ENCODE data around the gene MTHFSD. TPM values are rescaled to one million over a fixed set of nuclear protein-coding genes. Genes with fewer than 3 reads are reported as not detected.

MTHFSD gene
- polyA plus RNA-seq, 1 of the 3 experiments (the other 2 are of a cell fraction), result 15.6 TPM

DNA sequence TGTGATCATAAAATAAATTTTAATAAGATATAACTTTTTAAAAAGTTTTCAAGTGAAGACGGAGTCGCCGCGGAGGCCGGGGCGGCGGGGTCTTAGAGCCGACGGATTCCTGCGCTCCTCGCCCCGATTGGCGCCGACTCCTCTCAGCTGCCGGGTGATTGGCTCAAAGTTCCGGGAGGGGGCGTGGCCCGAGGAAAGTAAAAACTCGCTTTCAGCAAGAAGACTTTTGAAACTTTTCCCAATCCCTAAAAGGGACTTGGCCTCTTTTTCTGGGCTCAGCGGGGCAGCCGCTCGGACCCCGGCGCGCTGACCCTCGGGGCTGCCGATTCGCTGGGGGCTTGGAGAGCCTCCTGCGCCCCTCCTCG is 11.5 kb upstream of the MTHFSD start, which contains the start of gene FOXC2:
Gene FOXC2 (plus strand): TSS at position 229 of the 365 bp plus-strand sequence. CDS start 507 bp downstream, outside the sequence.
- Histone ChIP-seq H3K79me2 (ENCODE audit: insufficient read depth) (peaks cover 48% of the 10 kb centered on the region), H3K4me1 (ENCODE audit: control insufficient read depth in 1 of 2, insufficient read depth in 2 of 2, low read depth in 1 of 2, low read length in 1 of 2) (peaks cover 0 to 5% of the 10 kb centered on the region in 2 experiments; a peak in 2 of 4 replicates), H4K20me1 (ENCODE audit: insufficient read depth) (peaks cover 16% of the 10 kb centered on the region; the same call in 1 of the 2 replicates), H3K27me3 (ENCODE audit: insufficient read depth) (peaks cover 23% of the 10 kb centered on the region; the same call in 1 of the 2 replicates), H3F3A (replicated peaks; ENCODE audit: insufficient read depth) (peaks cover 15% of the 10 kb centered on the region), H3K9me2 (no peaks in the 10 kb centered on the region), H3K9me3 (no peaks in the 10 kb centered on the region), H3K27ac (ENCODE audit: low read depth in 2 of 2, low read length in 1 of 2) (peak within 1 kb of the TSS in 1 of 2 experiments; percentile 76; a peak in 2 of 4 replicates), H3K9ac (peak within 1 kb of the TSS; percentile 93), H3K36me3 (replicated peaks in 1 of 2; ENCODE audit: control insufficient read depth in 1 of 2, insufficient read depth in 2 of 2, low read length in 1 of 2) (peaks cover 0 to 18% of the 10 kb centered on the region in 2 experiments), H3K4me3 (ENCODE audit: low read depth in 2 of 2, low read length in 1 of 2) (peak within 1 kb of the TSS; percentile 39 to 93; a peak in 3 of 4 replicates), H2AFZ (ENCODE audit: low read depth) (peak within 1 kb of the TSS; percentile 50; the same call in 1 of the 2 replicates), H3K4me2 (peak within 1 kb of the TSS; percentile 73)
- 17% methylated on average over 21 of the region's 30 CpGs for WGBS (ENCODE audit: low lambda C conversion rate)
- ChIA-PET CTCF (no interaction called here), POLR2A (no interaction called here)
- peak; percentile 75 for DNase-seq
- TF ChIP-seq RCOR1 (IDR thresholded peaks at IDR 0.05; ENCODE audit: low read length) (no peak), EZH2phosphoT487 (IDR thresholded peaks at IDR 0.05; ENCODE audit: borderline replicate concordance, low read depth) (no peak), FOSL2 (IDR thresholded peaks at IDR 0.05; ENCODE audit: borderline replicate concordance, low read depth) (no peak), CHD2 (IDR thresholded peaks at IDR 0.05; ENCODE audit: low read length, partially characterized antibody) (no peak)
- TF ChIP-seq, protein P1, sequence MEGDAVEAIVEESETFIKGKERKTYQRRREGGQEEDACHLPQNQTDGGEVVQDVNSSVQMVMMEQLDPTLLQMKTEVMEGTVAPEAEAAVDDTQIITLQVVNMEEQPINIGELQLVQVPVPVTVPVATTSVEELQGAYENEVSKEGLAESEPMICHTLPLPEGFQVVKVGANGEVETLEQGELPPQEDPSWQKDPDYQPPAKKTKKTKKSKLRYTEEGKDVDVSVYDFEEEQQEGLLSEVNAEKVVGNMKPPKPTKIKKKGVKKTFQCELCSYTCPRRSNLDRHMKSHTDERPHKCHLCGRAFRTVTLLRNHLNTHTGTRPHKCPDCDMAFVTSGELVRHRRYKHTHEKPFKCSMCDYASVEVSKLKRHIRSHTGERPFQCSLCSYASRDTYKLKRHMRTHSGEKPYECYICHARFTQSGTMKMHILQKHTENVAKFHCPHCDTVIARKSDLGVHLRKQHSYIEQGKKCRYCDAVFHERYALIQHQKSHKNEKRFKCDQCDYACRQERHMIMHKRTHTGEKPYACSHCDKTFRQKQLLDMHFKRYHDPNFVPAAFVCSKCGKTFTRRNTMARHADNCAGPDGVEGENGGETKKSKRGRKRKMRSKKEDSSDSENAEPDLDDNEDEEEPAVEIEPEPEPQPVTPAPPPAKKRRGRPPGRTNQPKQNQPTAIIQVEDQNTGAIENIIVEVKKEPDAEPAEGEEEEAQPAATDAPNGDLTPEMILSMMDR (IDR thresholded peaks at IDR 0.05), result no peak
- TF ChIP-seq, protein P2, sequence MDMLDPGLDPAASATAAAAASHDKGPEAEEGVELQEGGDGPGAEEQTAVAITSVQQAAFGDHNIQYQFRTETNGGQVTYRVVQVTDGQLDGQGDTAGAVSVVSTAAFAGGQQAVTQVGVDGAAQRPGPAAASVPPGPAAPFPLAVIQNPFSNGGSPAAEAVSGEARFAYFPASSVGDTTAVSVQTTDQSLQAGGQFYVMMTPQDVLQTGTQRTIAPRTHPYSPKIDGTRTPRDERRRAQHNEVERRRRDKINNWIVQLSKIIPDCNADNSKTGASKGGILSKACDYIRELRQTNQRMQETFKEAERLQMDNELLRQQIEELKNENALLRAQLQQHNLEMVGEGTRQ (IDR thresholded peaks at IDR 0.05; ENCODE audit: borderline replicate concordance, low read depth, low read length), result no peak
- TF ChIP-seq, protein P3, sequence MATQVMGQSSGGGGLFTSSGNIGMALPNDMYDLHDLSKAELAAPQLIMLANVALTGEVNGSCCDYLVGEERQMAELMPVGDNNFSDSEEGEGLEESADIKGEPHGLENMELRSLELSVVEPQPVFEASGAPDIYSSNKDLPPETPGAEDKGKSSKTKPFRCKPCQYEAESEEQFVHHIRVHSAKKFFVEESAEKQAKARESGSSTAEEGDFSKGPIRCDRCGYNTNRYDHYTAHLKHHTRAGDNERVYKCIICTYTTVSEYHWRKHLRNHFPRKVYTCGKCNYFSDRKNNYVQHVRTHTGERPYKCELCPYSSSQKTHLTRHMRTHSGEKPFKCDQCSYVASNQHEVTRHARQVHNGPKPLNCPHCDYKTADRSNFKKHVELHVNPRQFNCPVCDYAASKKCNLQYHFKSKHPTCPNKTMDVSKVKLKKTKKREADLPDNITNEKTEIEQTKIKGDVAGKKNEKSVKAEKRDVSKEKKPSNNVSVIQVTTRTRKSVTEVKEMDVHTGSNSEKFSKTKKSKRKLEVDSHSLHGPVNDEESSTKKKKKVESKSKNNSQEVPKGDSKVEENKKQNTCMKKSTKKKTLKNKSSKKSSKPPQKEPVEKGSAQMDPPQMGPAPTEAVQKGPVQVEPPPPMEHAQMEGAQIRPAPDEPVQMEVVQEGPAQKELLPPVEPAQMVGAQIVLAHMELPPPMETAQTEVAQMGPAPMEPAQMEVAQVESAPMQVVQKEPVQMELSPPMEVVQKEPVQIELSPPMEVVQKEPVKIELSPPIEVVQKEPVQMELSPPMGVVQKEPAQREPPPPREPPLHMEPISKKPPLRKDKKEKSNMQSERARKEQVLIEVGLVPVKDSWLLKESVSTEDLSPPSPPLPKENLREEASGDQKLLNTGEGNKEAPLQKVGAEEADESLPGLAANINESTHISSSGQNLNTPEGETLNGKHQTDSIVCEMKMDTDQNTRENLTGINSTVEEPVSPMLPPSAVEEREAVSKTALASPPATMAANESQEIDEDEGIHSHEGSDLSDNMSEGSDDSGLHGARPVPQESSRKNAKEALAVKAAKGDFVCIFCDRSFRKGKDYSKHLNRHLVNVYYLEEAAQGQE (IDR thresholded peaks at IDR 0.05; ENCODE audit: low read depth, low read length), result no peak
